ENCODE measurements around the gene OR2W1. TPM values are rescaled to one million over a fixed set of nuclear protein-coding genes. Genes with fewer than 3 reads are reported as not detected.
A peak's percentile ranks its signal among the peaks of the same experiment; 100 is the strongest.

The OR2W1 gene
- total RNA-seq, 1 experiment from 2014 or later: not detected

DNA sequence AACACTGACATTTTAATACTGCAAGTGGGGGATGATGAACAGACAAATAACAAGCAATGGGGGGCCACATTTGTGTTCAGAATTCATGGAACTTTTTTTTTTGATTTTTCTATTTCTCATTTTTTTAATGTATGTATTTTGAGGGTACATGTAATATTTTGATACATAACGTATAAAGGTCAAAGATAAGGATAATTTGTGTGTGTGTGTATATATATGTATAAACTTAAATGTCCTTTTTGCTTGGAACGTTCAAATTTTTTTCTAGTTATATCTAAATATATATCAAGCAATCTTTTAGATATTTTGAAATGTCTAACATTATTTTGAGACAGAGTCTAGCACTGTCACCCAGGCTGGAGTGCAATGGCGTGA lies 27.6 kb downstream of the OR2W1 start:
- DNase-seq (ENCODE audit: low read depth in 1 of 2, low spot score in 2 of 2): no peak
- Histone ChIP-seq H3K27ac (no peak overlapping the region), H3K4me1 (replicated peaks) (0 out of 2 replicates have a peak, but pooled peaks cover 9% of the 10 kb centered on the region), H3K27me3 (replicated peaks) (peaks cover 3% of the 10 kb centered on the region), H3K36me3 (no peaks in the 10 kb centered on the region), H3K4me3 (no peak overlapping the region), H3K9me3 (replicated peaks) (0 out of 2 replicates have a peak, but pooled peaks cover 4% of the 10 kb centered on the region)

GRCh38 chr6:29016559-29017427 lies 28.2 kb downstream of the OR2W1 start:
- Histone ChIP-seq H3K9me3 (replicated peaks) (0 out of 2 replicates have a peak, but pooled peaks cover 4% of the 10 kb centered on the region), H3K4me1 (replicated peaks) (0 out of 2 replicates have a peak, but pooled peaks cover 9% of the 10 kb centered on the region), H3K36me3 (no peaks in the 10 kb centered on the region), H3K27me3 (replicated peaks) (peaks cover 10% of the 10 kb centered on the region), H3K27ac (no peak overlapping the region), H3K4me3 (peak overlapping the region; percentile 38)
- peak; percentile 67 to 69 for DNase-seq (ENCODE audit: low read depth in 1 of 2, low spot score in 2 of 2)

DNA sequence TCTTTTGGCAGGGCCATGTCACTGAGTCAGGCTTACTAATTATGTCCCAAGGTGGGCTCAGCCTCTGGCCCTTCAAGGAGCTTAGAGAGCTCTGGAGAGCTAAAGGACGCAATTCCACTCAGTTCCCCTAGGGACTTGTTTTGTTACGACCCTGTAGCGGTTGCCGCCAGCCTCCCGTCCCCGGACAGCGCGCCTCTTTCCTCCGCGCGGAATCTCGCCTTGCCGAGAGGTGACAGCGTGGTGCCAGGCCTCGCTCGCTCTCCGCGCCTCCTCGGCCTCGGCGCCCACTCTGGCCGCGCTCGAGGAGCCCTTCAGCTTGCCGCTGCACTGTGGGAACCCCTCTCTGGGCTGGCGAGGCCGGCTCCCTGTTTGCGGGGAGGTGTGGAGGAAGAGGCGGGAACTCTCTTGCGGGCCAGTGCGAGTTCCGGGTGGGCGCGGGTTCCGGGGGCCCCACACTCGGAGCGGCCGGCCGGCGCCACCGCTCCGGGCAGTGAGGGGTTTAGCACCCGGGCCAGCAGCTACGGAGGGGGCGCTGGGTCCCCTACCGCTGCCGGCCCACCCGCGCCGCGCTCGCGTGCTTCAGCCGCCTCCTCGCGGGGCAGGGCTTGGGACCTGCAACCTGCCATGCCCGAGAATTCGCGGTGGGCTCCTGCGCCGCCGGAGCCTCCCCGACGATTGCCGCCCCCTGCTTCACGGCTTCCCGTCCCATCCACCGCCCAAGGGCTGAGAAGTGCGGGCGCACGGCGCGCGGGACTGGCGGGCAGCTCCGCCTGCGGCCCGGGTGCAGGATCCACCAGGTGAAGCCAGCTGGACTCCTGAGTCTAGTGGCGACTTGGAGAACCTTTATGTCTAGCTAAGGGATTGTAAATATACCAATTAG lies 30.0 kb downstream of the OR2W1 start:
- Histone ChIP-seq H3K9me3 (replicated peaks) (0 out of 2 replicates have a peak, but pooled peaks cover 4% of the 10 kb centered on the region), H3K4me3 (no peak overlapping the region), H3K27ac (no peak overlapping the region), H3K36me3 (no peaks in the 10 kb centered on the region), H3K4me1 (replicated peaks) (0 out of 2 replicates have a peak, but pooled peaks cover 9% of the 10 kb centered on the region), H3K27me3 (replicated peaks) (peaks cover 21% of the 10 kb centered on the region)
- no peak for DNase-seq (ENCODE audit: low read depth in 1 of 2, low spot score in 2 of 2)

DNA sequence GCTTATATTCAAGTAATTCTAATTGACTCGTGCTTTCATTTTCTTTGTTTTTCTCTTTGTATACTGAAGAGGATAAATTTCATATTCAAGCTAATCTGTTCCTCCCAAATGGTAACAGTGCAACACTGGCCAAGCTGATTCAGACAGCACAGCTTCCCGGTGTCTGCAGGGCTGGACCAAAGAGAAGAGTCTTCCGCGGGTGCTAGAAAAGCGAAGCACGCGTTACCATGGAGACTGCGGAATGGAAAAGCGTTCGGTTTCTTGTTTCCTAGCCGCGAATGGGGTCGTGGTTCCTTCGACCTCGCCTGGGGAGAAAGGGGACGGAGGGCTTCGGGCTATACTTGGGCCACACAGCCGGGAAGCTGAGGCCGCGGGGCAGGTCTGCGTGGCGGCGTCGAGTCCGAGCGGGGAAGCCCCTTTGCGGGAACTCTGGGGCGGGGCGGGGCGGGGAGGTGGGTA lies 33.7 kb downstream of the OR2W1 start:
- Histone ChIP-seq H3K4me3 (peak overlapping the region; percentile 20), H3K36me3 (no peaks in the 10 kb centered on the region)

DNA sequence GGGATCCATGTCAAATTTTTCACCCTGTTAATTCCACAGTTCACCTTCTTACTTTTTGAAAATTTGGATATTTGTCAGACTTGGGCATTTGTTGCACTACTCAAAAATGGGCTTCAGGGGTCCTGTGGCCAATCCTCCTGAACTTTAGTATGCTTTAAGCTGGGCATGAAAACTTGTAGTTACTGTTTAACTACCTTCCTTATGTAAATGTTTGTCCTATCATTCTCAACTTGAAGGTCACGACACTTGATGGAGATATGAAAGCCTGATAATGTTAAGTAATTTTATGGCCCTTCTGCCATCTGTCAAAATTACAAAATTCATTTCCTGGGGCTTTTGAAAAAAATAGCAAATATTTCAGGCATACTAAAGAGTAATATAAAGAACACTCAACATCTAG lies 35.6 kb downstream of the OR2W1 start:
- Histone ChIP-seq H3K27me3 (replicated peaks) (peaks cover 41% of the 10 kb centered on the region), H3K36me3 (no peaks in the 10 kb centered on the region), H3K27ac (no peak overlapping the region), H3K4me1 (replicated peaks) (no peaks in the 10 kb centered on the region), H3K4me3 (no peak overlapping the region), H3K9me3 (replicated peaks) (no peaks in the 10 kb centered on the region)
- no peak for DNase-seq (ENCODE audit: low read depth in 1 of 2, low spot score in 2 of 2)

More for the DNA sequence above, 33.7 kb downstream of the OR2W1 start:
- H3K9me3 ChIP-seq (replicated peaks): 0 out of 2 replicates have a peak, but pooled peaks cover 4% of the 10 kb centered on the region
- H3K27me3 ChIP-seq (replicated peaks): peaks cover 36% of the 10 kb centered on the region
- H3K4me1 ChIP-seq (replicated peaks): 0 out of 2 replicates have a peak, but pooled peaks cover under 1% of the 10 kb centered on the region
- peak in 1 of 2 experiments; percentile 21 for DNase-seq (ENCODE audit: low read depth in 1 of 2, low spot score in 2 of 2)
- H3K27ac ChIP-seq: no peak overlapping the region

DNA sequence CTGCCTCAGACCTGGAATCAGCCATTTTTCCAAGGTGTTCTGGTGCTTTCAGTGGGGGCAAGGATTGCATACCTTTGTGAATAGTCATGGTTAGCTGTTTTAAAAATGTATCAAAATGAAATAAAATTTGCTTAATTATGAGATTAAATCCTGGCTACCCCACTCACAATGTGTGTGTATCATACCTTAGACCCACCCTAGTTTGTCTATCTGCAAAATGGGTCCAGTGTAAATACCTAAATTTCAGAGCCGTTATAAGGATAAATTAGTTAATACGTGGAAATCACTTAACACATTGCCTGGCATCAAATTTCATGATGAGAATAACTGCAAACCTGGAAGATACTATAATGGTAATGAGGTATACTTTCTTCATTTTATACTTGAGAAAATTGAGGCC lies 36.9 kb downstream of the OR2W1 start:
- H3K4me3 ChIP-seq: no peak overlapping the region
- H3K4me1 ChIP-seq (replicated peaks): no peaks in the 10 kb centered on the region
- no peaks in the 10 kb centered on the region for H3K36me3 ChIP-seq
- no peaks in the 10 kb centered on the region for H3K9me3 ChIP-seq (replicated peaks)
- peaks cover 41% of the 10 kb centered on the region for H3K27me3 ChIP-seq (replicated peaks)
- DNase-seq (ENCODE audit: low read depth in 1 of 2, low spot score in 2 of 2): no peak
- H3K27ac ChIP-seq: no peak overlapping the region

DNA sequence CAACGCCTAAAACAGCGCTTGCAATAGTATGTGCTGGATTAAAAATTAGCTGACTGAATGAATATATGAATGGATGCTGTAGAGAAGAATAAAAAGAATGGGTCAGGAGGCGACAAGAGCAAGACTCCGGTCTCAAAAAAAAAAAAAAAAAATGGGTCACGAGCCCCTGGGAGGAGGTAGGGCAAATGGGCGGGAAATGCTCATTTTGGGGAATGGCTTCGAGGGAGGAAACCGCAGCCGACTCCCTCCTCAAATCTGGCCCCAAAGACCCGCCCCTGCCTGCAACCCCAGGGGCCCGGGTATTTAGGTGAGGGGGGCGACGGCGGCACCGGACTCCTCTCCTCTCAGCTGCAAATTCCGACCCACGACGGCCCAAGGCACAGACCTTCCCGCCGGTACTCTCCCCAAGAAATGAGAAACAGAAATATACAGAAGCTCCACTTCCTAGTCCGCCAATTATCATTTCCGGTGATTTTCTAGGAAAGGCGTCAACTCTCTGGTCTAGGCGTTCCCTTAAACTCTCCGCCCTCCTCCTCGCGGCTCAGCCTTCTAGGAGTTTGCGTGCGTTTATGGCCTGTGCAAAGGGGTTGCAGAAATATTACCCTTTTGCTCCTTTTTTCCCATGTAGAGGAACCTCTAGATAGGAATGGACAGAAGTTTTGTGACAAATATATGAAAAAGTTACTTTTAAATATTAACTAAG lies 39.6 kb downstream of the OR2W1 start, which contains the start of gene ZNF311:
Gene ZNF311, minus strand, starts transcription at position 133 of the 703 bp plus-strand sequence. CDS start 1,361 bp downstream, outside the sequence.
- Histone ChIP-seq H3K4me1 (replicated peaks) (no peaks in the 10 kb centered on the region), H3K27me3 (replicated peaks) (peaks cover 22% of the 10 kb centered on the region), H3K9me3 (replicated peaks) (no peaks in the 10 kb centered on the region), H3K27ac (no peak within 1 kb of the TSS), H3K4me3 (no peak within 1 kb of the TSS), H3K36me3 (no peaks in the 10 kb centered on the region)
- no peak for DNase-seq (ENCODE audit: low read depth in 1 of 2, low spot score in 2 of 2)

DNA sequence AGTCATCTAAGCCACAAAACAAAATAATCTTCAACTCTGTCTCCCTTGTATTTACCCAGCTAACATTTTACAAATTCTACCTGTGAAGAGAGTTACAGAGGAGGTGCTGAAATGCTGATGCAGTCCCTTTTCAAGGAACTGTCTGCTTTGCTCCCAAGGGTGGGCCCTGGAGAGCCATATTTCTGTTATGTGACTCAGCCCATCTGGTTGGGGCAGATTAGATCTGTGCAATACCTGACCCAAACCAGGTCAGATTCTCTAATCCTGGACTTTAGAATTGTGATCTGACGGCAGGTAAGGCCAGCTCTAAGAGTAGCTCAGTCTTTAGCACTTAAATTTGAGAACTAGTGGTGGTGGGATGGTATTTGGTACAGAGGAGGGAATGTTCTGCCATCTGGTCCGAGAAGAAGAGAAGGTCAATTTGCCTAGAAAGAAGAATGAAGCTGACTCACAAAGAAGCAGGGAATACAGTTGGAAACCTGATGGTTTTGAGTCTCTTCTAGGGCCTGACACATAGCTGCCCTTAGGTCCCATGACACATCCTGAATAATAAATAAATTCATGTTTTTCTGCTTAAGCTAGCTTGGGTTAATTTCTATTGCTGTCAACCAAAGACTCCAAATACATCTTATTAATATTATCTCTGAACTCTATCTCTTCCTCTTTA lies 48.0 kb downstream of the OR2W1 start:
- Histone ChIP-seq H3K4me3 (no peak overlapping the region), H3K9me3 (replicated peaks) (no peaks in the 10 kb centered on the region), H3K4me1 (replicated peaks) (no peaks in the 10 kb centered on the region), H3K27me3 (replicated peaks) (peaks cover 2% of the 10 kb centered on the region; the same call in 1 of the 2 replicates), H3K36me3 (no peaks in the 10 kb centered on the region), H3K27ac (no peak overlapping the region)
- DNase-seq (ENCODE audit: low read depth in 1 of 2, low spot score in 2 of 2): no peak

DNA sequence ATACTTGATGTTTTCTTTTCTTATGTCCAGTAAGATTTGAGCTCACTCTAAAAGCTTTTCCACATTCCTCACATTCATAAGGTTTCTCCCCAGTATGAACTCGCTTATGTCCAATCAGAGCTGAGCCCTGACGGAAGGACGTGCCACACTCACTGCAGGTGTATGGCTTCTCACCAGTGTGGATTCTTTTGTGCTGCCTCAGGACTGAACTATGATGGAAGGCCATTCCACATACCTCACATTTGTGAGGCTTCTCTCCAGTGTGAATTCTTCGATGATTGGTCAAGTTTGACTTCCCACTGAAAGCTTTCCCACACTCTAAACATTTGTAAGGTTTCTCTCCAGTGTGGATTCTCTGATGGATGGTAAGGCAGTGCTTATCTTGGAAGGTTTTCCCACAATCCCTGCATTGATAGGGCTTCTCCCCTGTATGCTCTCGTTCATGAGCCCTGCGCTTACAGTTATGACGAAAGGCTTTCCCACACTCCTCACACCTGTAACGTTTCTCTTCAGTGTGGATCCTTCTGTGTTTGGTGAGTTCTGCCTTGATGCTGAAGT lies 49.8 kb downstream of the OR2W1 start:
- Histone ChIP-seq H3K36me3 (no peaks in the 10 kb centered on the region), H3K4me1 (replicated peaks) (no peaks in the 10 kb centered on the region), H3K27me3 (replicated peaks) (no peaks in the 10 kb centered on the region; the same call in 1 of the 2 replicates), H3K9me3 (replicated peaks) (no peaks in the 10 kb centered on the region), H3K4me3 (no peak overlapping the region), H3K27ac (no peak overlapping the region)
- DNase-seq (ENCODE audit: low read depth in 1 of 2, low spot score in 2 of 2): no peak

Other genes starting within 250 kb of the OR2W1 start
- 38.2 and 61.4 TPM in 2 replicates for gene TRIM27, start 121.2 kb downstream of the OR2W1 start, total RNA-seq (2014; rRNA removed; shearing (Covaris generic))
- not detected in 2 replicates for gene ZNF311, start 39.9 kb downstream of the OR2W1 start, total RNA-seq (2014; rRNA removed; shearing (Covaris generic))
- gene OR2B3, start 42.1 kb upstream of the OR2W1 start, total RNA-seq (2014; rRNA removed; shearing (Covaris generic)): not detected in 2 replicates
- not detected in 2 replicates for gene OR2J1, start 54.3 kb upstream of the OR2W1 start, total RNA-seq (2014; rRNA removed; shearing (Covaris generic))
- not detected in 2 replicates for gene OR2J3, start 62.9 kb upstream of the OR2W1 start, total RNA-seq (2014; rRNA removed; shearing (Covaris generic))
- gene OR2J2, start 125.7 kb upstream of the OR2W1 start, total RNA-seq (2014; rRNA removed; shearing (Covaris generic)): not detected in 2 replicates